GM12873 (cell line): ENCODE results near the gene ETV6.

Experiments used
- CTCF ChIP-seq: IDR thresholded peaks from 2 replicates; pipeline ENCODE4 v1.5.1; 2012; ENCODE audit warnings: low read depth, mild to moderate bottlenecking, moderate library complexity, low read length, control low read depth; ENCODE audit not compliant: insufficient read depth; ENCODE audit errors: missing control alignments

The ETV6 gene

GRCh38 chr12:11724888-11725311, 75.4 kb downstream of the ETV6 start:
- TF ChIP-seq CTCF: no peak

- TF ChIP-seq CTCF: no peak
These were observed 76.2 kb downstream of the ETV6 start for GRCh38 chr12:11725686-11726085.

- TF ChIP-seq CTCF: no peak
These were observed 77.2 kb downstream of the ETV6 start for GRCh38 chr12:11726659-11727058.

- TF ChIP-seq CTCF: no peak
These were observed 77.7 kb downstream of the ETV6 start for GRCh38 chr12:11727133-11727664.

- TF ChIP-seq CTCF: no peak
These were observed 78.8 kb downstream of the ETV6 start for GRCh38 chr12:11728154-11728755.

- no peak for TF ChIP-seq CTCF
These were observed 79.5 kb downstream of the ETV6 start for GRCh38 chr12:11729008-11729407.

- no peak for TF ChIP-seq CTCF
These were observed 80.1 kb downstream of the ETV6 start for GRCh38 chr12:11729439-11730150.
